ENCODE data around the gene SLAIN2.

GRCh38 chr4:48350871-48351270 is 9.5 kb downstream of the SLAIN2 start:
- no peak; the same call in 1 of the 2 replicates for TF ChIP-seq POLR2AphosphoS5 (IDR thresholded peaks at IDR 0.05; ENCODE audit: low read depth, low read length)
- no peak for TF ChIP-seq REST (IDR thresholded peaks at IDR 0.05; ENCODE audit: insufficient read depth in 1 of 2, low read depth in 2 of 2, low read length in 2 of 2)
- TF ChIP-seq SIN3A (IDR thresholded peaks at IDR 0.05; ENCODE audit: borderline replicate concordance, insufficient read depth, low read length): no peak
- no peak for TF ChIP-seq TAF1 (IDR thresholded peaks at IDR 0.05; ENCODE audit: borderline replicate concordance, insufficient read depth, low read length)
- no peak for TF ChIP-seq FOXP2 (optimal IDR thresholded peaks at IDR 0.05; ENCODE audit: borderline replicate concordance, extremely low read depth, extremely low read length, insufficient read depth)

All from PFSK-1 (cell line).